ENCODE results near the gene ASCL4. TPM values are rescaled to one million over a fixed set of nuclear protein-coding genes. Genes with fewer than 3 reads are reported as not detected.

ASCL4 gene
- total and polyA plus RNA-seq, 2 of the 13 experiments (the other 11 are each of a cell fraction or from before 2014, with no cell fraction given): not detected

DNA sequence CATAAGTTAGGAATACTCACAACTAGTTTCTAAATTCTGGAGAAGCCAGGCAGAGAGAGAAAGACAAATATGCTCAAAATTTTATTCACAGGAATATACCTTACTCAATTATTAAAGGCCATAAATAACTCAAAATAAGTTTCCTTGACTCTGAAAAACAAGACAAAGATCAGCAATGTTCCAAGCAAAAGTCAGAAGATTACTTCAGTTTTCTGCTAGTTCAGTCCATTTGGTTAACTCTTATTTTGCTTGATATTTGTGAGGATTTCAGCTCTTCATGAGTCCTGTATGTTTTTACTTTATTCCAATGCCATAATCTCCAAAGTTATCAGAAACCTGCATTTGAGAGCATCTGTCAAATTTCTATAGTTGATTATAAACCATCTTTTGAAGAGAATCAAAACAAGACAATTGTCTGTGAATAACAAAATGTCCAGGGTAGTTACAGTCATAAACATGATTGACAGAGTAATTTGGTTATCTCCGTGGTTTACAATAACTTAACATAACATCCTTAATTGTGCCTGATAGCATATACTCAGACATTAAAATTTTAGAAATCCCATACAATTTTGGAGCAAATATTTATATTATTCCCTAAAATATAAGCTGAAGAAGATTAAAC is 17.1 kb downstream of the ASCL4 start:
- no TSS peak for BruUV-seq (replicated peaks)
- H4K20me1 ChIP-seq (ENCODE audit: insufficient read depth, low read length): no peaks in the 10 kb centered on the region
- ATAC-seq (no peak), DNase-seq (ENCODE audit: low spot score) (no peak), FAIRE-seq (no peak)
- POLR2A ChIA-PET: no interaction called here
- no peaks in the 10 kb centered on the region for H3K27me3 ChIP-seq (ENCODE audit: control insufficient read depth in 1 of 2, insufficient read depth in 2 of 2, low read length in 2 of 2)
- CTCF ChIA-PET (ENCODE audit: low intra/inter-chr PET ratio, low total read pairs): no interaction called here
- TF ChIP-seq ZFP41 (CRISPR knock-in tag; IDR thresholded peaks at IDR 0.05; ENCODE audit: borderline replicate concordance): no peak
- TF ChIP-seq ZSCAN30 (CRISPR knock-in tag; IDR thresholded peaks at IDR 0.05): no peak
- TF ChIP-seq ZC3H4 (CRISPR knock-in tag; IDR thresholded peaks at IDR 0.05; ENCODE audit: borderline replicate concordance): no peak
- no peak for TF ChIP-seq SP1 (IDR thresholded peaks at IDR 0.05)
- no peak for TF ChIP-seq SP1 (CRISPR knock-in tag; IDR thresholded peaks at IDR 0.05)
- TF ChIP-seq NCOA5 (CRISPR knock-in tag; IDR thresholded peaks at IDR 0.05): no peak
- TF ChIP-seq AGO2 (optimal IDR thresholded peaks at IDR 0.05; ENCODE audit: low read depth, low read length): no peak
- no peak for TF ChIP-seq MAFK (conservative IDR thresholded peaks at IDR 0.05 in 1 of 2, IDR thresholded peaks at IDR 0.05 in 1 of 2; ENCODE audit: low read length in 2 of 2)
- TF ChIP-seq, protein P1, sequence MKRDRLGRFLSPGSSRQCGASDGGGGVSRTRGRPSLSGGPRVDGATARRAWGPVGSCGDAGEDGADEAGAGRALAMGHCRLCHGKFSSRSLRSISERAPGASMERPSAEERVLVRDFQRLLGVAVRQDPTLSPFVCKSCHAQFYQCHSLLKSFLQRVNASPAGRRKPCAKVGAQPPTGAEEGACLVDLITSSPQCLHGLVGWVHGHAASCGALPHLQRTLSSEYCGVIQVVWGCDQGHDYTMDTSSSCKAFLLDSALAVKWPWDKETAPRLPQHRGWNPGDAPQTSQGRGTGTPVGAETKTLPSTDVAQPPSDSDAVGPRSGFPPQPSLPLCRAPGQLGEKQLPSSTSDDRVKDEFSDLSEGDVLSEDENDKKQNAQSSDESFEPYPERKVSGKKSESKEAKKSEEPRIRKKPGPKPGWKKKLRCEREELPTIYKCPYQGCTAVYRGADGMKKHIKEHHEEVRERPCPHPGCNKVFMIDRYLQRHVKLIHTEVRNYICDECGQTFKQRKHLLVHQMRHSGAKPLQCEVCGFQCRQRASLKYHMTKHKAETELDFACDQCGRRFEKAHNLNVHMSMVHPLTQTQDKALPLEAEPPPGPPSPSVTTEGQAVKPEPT (CRISPR knock-in tag; IDR thresholded peaks at IDR 0.05; ENCODE audit: low read depth): no peak
- TF ChIP-seq PRMT3 (CRISPR knock-in tag; IDR thresholded peaks at IDR 0.05; ENCODE audit: borderline replicate concordance, low read depth): no peak
- no peak overlapping the region for H3K27ac ChIP-seq (ENCODE audit: extremely low read length, insufficient read depth, low read length)
- H3K79me2 ChIP-seq (ENCODE audit: insufficient read depth, low read length): no peaks in the 10 kb centered on the region
- H2AFZ ChIP-seq (ENCODE audit: low read length): no peak overlapping the region
- no peaks in the 10 kb centered on the region for H3K36me3 ChIP-seq (replicated peaks in 1 of 2; ENCODE audit: control insufficient read depth in 1 of 2, insufficient read depth in 2 of 2, low read length in 2 of 2)
- H3K4me1 ChIP-seq (ENCODE audit: insufficient read depth, low read length): peaks cover 38% of the 10 kb centered on the region
- no peak overlapping the region for H3K4me2 ChIP-seq (ENCODE audit: low read depth, low read length)
- no peak overlapping the region for H3K9ac ChIP-seq (ENCODE audit: insufficient read depth, low read depth, low read length)
- 0 out of 2 replicates have a peak, but pooled peaks cover 6% of the 10 kb centered on the region for H3K9me3 ChIP-seq (ENCODE audit: low read length)
- 71% methylated on average over 1 of the region's 1 CpG for WGBS (ENCODE audit: low lambda C conversion rate)
- in situ Hi-C loops (cut with HindIII; ENCODE audit: extremely low pct_ligation_motif_present, low pct_unique_long_range_greater_than_20kb) (no loop called here), intact Hi-C loops (cut with micrococcal nuclease; ENCODE audit: unreplicated experiment) (no loop called here)
- no peak overlapping the region for H3K4me3 ChIP-seq (replicated peaks in 1 of 3; ENCODE audit: insufficient read depth in 1 of 3, low read depth in 2 of 3, low read length in 3 of 3)
